ENCODE measurements around the gene PRKG1.

Gene PRKG1

DNA sequence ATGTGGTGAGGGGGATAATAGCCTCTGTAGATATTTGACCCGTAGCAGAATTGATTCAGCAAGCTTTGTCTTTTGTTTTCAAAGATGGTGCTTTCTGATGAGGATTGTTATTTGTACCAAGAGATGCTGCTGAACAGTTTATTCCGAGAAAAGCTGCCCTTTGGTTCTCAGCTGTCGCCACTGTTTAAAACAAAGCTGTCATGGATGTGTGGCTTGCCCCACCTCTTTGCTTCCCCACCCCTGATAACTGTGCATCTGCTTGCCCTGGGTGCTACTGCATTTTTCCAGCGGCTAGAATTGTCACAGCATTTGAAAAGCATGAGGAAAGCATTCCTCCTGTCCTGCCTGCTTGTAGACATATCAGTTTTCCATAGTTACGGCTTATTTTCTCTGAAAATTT is 852.0 kb downstream of the PRKG1 start:
- Histone ChIP-seq H3K4me2 (ENCODE audit: low read length) (no peak overlapping the region), H3K9me3 (ENCODE audit: insufficient read depth, low read length) (no peaks in the 10 kb centered on the region), H3K27ac (ENCODE audit: low read length) (no peak overlapping the region), H2AFZ (ENCODE audit: low read depth, low read length) (no peak overlapping the region), H3K9ac (ENCODE audit: low read length) (no peak overlapping the region), H3K79me2 (ENCODE audit: low read length) (no peaks in the 10 kb centered on the region), H3K36me3 (replicated peaks; ENCODE audit: low read depth, low read length) (no peaks in the 10 kb centered on the region), H3K27me3 (ENCODE audit: low read depth, low read length) (no peaks in the 10 kb centered on the region), H3K4me3 (ENCODE audit: low read length) (no peak overlapping the region), H4K20me1 (ENCODE audit: insufficient read depth, low read length) (no peaks in the 10 kb centered on the region), H3K4me1 (ENCODE audit: low read length) (no peaks in the 10 kb centered on the region)
- TF ChIP-seq EZH2phosphoT487 (IDR thresholded peaks at IDR 0.05; ENCODE audit: low read depth) (no peak), CTCF (IDR thresholded peaks at IDR 0.05; ENCODE audit: low read depth, low read length) (no peak)

GRCh38 chr10:51928162-51928561 is 853.9 kb downstream of the PRKG1 start:
- H3K4me2 ChIP-seq (ENCODE audit: low read length) = no peak overlapping the region
- no peaks in the 10 kb centered on the region for H3K9me3 ChIP-seq (ENCODE audit: insufficient read depth, low read length)
- H3K27me3 ChIP-seq (ENCODE audit: low read depth, low read length) = no peaks in the 10 kb centered on the region
- H3K79me2 ChIP-seq (ENCODE audit: low read length) = no peaks in the 10 kb centered on the region
- H3K9ac ChIP-seq (ENCODE audit: low read length) = no peak overlapping the region
- H2AFZ ChIP-seq (ENCODE audit: low read depth, low read length) = no peak overlapping the region
- H3K4me3 ChIP-seq (ENCODE audit: low read length) = no peak overlapping the region
- H3K4me1 ChIP-seq (ENCODE audit: low read length) = no peaks in the 10 kb centered on the region
- no peaks in the 10 kb centered on the region for H4K20me1 ChIP-seq (ENCODE audit: insufficient read depth, low read length)
- no peak overlapping the region for H3K27ac ChIP-seq (ENCODE audit: low read length)
- TF ChIP-seq CTCF (IDR thresholded peaks at IDR 0.05; ENCODE audit: low read depth, low read length) (no peak), EZH2phosphoT487 (IDR thresholded peaks at IDR 0.05; ENCODE audit: low read depth) (no peak)
- no peaks in the 10 kb centered on the region for H3K36me3 ChIP-seq (replicated peaks; ENCODE audit: low read depth, low read length)

- H3K4me3 ChIP-seq (ENCODE audit: low read length) = no peak overlapping the region
- TF ChIP-seq EZH2phosphoT487 (IDR thresholded peaks at IDR 0.05; ENCODE audit: low read depth) (no peak), CTCF (IDR thresholded peaks at IDR 0.05; ENCODE audit: low read depth, low read length) (no peak)
Observed at GRCh38 chr10:51932530-51932929, 858.2 kb downstream of the PRKG1 start.

DNA sequence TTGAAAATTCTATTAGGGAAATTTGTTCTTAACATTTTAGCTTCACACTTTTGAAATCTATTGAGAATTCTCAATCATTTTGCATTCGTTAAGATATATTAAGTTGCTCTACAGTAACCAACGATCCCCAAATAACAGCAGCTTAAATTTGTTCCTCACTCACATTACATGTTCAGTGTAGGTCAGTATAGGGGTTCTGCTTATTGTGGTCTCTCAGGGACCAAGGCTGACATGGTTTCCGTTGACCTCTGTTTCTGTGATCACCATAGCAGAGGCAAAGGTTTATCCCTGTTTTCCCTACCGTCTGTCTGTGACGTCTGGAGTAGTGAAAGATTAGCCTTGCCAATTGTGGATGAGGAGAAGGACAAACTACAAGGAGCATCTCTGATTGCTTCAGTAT is 860.1 kb downstream of the PRKG1 start:
- Histone ChIP-seq H4K20me1 (ENCODE audit: insufficient read depth, low read length) (no peaks in the 10 kb centered on the region), H2AFZ (ENCODE audit: low read depth, low read length) (no peak overlapping the region), H3K4me2 (ENCODE audit: low read length) (no peak overlapping the region), H3K9me3 (ENCODE audit: insufficient read depth, low read length) (no peaks in the 10 kb centered on the region), H3K4me1 (ENCODE audit: low read length) (no peaks in the 10 kb centered on the region), H3K27me3 (ENCODE audit: low read depth, low read length) (no peaks in the 10 kb centered on the region), H3K27ac (ENCODE audit: low read length) (no peak overlapping the region), H3K4me3 (ENCODE audit: low read length) (no peak overlapping the region), H3K9ac (ENCODE audit: low read length) (no peak overlapping the region), H3K79me2 (ENCODE audit: low read length) (no peaks in the 10 kb centered on the region), H3K36me3 (replicated peaks; ENCODE audit: low read depth, low read length) (no peaks in the 10 kb centered on the region)
- TF ChIP-seq EZH2phosphoT487 (IDR thresholded peaks at IDR 0.05; ENCODE audit: low read depth) = no peak
- TF ChIP-seq CTCF (IDR thresholded peaks at IDR 0.05; ENCODE audit: low read depth, low read length) = no peak

More at GRCh38 chr10:51932530-51932929, 858.2 kb downstream of the PRKG1 start:
- Histone ChIP-seq H3K79me2 (ENCODE audit: low read length) (no peaks in the 10 kb centered on the region), H2AFZ (ENCODE audit: low read depth, low read length) (no peak overlapping the region), H3K9me3 (ENCODE audit: insufficient read depth, low read length) (no peaks in the 10 kb centered on the region), H4K20me1 (ENCODE audit: insufficient read depth, low read length) (no peaks in the 10 kb centered on the region), H3K9ac (ENCODE audit: low read length) (no peak overlapping the region), H3K4me2 (ENCODE audit: low read length) (no peak overlapping the region), H3K27me3 (ENCODE audit: low read depth, low read length) (no peaks in the 10 kb centered on the region), H3K36me3 (replicated peaks; ENCODE audit: low read depth, low read length) (no peaks in the 10 kb centered on the region), H3K4me1 (ENCODE audit: low read length) (no peaks in the 10 kb centered on the region), H3K27ac (ENCODE audit: low read length) (no peak overlapping the region)

Data from OCI-LY3 (cell line).